Spleen (tissue), 11 donors: ENCODE results near the gene TIAM1. TPM values are rescaled to one million over a fixed set of nuclear protein-coding genes. Genes with fewer than 3 reads are reported as not detected.
A peak's percentile ranks its signal among the peaks of the same experiment; 100 is the strongest.

Experiments
- DNase-seq: peaks from one replicate; pipeline ENCODE4 v3.0.0-alpha.2; 2020
- H3K27ac ChIP-seq, 8 donors: fragments of 200-600 bp; sonication (generic) in 7 of 8; 1 replicate in 4 of 8; 2 replicates in 4 of 8; pipeline versions ENCODE4 v1.5.0 to v1.8.0; 2016 to 2021; ENCODE audit warnings: inconsistent platforms in 4 of 8, mild to moderate bottlenecking in 4 of 8, moderate library complexity in 1 of 8
- H3K27me3 ChIP-seq, 7 donors: fragments of 200-600 bp; sonication (generic) in 6 of 7; replicated peaks in 1 of 7; 1 replicate in 4 of 7; 2 replicates in 3 of 7; pipeline versions ENCODE4 v1.5.0 to v1.8.0; 2016 to 2021; ENCODE audit warnings: inconsistent platforms in 3 of 7, mild to moderate bottlenecking in 1 of 7
- H3K36me3 ChIP-seq, 6 donors: fragments of 200-600 bp; sonication (generic) in 5 of 6; 1 replicate in 4 of 6; 2 replicates in 2 of 6; pipeline versions ENCODE4 v1.5.0 to v1.8.0; 2016 to 2021; ENCODE audit warnings: inconsistent platforms in 2 of 6
- H3K4me1 ChIP-seq, 6 donors: fragments of 200-600 bp; sonication (generic) in 5 of 6; 1 replicate in 3 of 6; 2 replicates in 3 of 6; pipeline versions ENCODE4 v1.5.0 to v1.8.0; 2016 to 2021; ENCODE audit warnings: inconsistent platforms in 3 of 6
- H3K4me3 ChIP-seq, 8 donors: fragments of 200-600 bp; sonication (generic) in 7 of 8; 1 replicate in 4 of 8; 2 replicates in 4 of 8; pipeline versions ENCODE4 v1.5.0 to v1.8.0; 2016 to 2021; ENCODE audit warnings: inconsistent platforms in 4 of 8, mild to moderate bottlenecking in 4 of 8, moderate library complexity in 2 of 8
- H3K9me3 ChIP-seq, 8 donors: fragments of 200-600 bp; sonication (generic) in 7 of 8; 1 replicate in 4 of 8; 2 replicates in 4 of 8; pipeline versions ENCODE4 v1.5.0 to v1.8.0; 2016 to 2021; ENCODE audit warnings: inconsistent platforms in 4 of 8
- POLR2A ChIP-seq, 3 donors: fragments of 450-650 bp; IDR thresholded peaks; one replicate each; pipeline ENCODE4 v1.5.1; 2017; ENCODE audit warnings: antibody characterized with exemption in 3 of 3, mild to moderate bottlenecking in 1 of 3
- POLR2AphosphoS5 ChIP-seq, 3 donors: sonication (generic); formaldehyde crosslinking; IDR thresholded peaks; one replicate each; pipeline ENCODE4 v1.5.1; 2017; ENCODE audit warnings: antibody characterized with exemption in 3 of 3
- WGBS, 5 donors: extraction: QIAGEN DNeasy Blood & Tissue Kit in 3 of 5; methylation state at CpG; one replicate each; pipeline versions ENCODE4 v1.1.5 to v1.1.7; 2013 to 2018; 5-methylcytosine and 5-hydroxymethylcytosine counted together
- intact Hi-C: fragments of 100-400 bp; cut with DNase I; formaldehyde crosslinking; loops from one replicate; pipeline ENCODE4 v1.15.0; 2023; ENCODE audit warnings: low total_unique reads
- polyA plus RNA-seq, 3 donors: library from polyadenylated mRNA; stranded (reverse); fragments of 200-250 nt; gene quantifications; one replicate each; pipeline ENCODE4 v1.2.1, GENCODE V29; 2013
- total RNA-seq, 7 donors: library from RNA; depleted of rRNA in 3 of 7; stranded (reverse); fragments of >200 nt in 3 of 7; fragmentation: NEBNext Ultra II Directional in 4 of 7; extraction: Animal tissue kit (Norgen Biotek cat#: 25700) in 4 of 7; gene quantifications; one replicate each; pipeline versions ENCODE4 v1.1.0 to v1.2.1, GENCODE V29; 2016 to 2021
- TF ChIP-seq, protein P1 (sequence below), 11 experiments: fragments of 200-600 bp in 7 of 11; fragments of 450-650 bp in 4 of 11; sonication (generic) in 4 of 11; IDR thresholded peaks in 8 of 11; conservative IDR thresholded peaks in 3 of 11; 1 replicate in 7 of 11; 2 replicates in 4 of 11; pipeline versions ENCODE4 v1.4.0 to v1.8.0; 2016 to 2021; ENCODE audit warnings: antibody characterized with exemption in 11 of 11, inconsistent platforms in 4 of 11, mild to moderate bottlenecking in 1 of 11
- donor health status: healthy with polysubstance abuse.
- donor health status: DM: no; HTN: no; CAD: no; lungs with moderate emphysema.
- donor health status: DM: no; HTN: no; CAD: no.
- donor health status: Bipolar disorder and iron deficiency.
- donor health status: healthy.
- donor health status: DM: no; HTN: no; CAD: no.
- donor health status: DM: yes; HTN: yes; CAD: no.

Gene TIAM1
- total and polyA plus RNA-seq, 10 donors: 1.9 to 35.0 (median 18.4) TPM

DNA sequence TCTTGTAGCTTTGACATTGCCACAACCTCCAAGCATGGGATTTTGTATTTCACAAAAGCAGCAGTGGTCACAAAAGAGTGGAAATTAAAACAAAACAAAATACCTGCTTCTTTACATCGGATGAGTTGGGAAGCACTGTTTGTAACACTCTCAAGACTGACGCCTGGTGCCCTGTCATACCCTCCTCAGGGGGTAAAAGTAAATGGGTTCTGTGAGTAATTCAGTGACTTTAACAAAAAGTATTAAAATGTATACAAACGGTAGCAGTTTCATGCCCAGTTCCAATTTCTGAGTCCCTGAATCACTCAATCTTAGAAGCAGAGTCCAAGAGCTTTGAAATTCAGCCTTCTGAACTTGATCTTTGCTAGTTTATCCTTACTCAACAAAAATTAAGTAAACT, 152.5 kb downstream of the TIAM1 start:
- TF ChIP-seq POLR2A (IDR thresholded peaks at IDR 0.05): no peak
- TF ChIP-seq, protein P1, sequence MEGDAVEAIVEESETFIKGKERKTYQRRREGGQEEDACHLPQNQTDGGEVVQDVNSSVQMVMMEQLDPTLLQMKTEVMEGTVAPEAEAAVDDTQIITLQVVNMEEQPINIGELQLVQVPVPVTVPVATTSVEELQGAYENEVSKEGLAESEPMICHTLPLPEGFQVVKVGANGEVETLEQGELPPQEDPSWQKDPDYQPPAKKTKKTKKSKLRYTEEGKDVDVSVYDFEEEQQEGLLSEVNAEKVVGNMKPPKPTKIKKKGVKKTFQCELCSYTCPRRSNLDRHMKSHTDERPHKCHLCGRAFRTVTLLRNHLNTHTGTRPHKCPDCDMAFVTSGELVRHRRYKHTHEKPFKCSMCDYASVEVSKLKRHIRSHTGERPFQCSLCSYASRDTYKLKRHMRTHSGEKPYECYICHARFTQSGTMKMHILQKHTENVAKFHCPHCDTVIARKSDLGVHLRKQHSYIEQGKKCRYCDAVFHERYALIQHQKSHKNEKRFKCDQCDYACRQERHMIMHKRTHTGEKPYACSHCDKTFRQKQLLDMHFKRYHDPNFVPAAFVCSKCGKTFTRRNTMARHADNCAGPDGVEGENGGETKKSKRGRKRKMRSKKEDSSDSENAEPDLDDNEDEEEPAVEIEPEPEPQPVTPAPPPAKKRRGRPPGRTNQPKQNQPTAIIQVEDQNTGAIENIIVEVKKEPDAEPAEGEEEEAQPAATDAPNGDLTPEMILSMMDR (IDR thresholded peaks at IDR 0.05 in 8 of 11, conservative IDR thresholded peaks at IDR 0.05 in 3 of 11): no peak
- TF ChIP-seq POLR2AphosphoS5 (IDR thresholded peaks at IDR 0.05): no peak
- Histone ChIP-seq H3K27ac (no peak overlapping the region), H3K9me3 (no peaks in the 10 kb centered on the region), H3K27me3 (no peaks in the 10 kb centered on the region), H3K4me1 (no peaks in the 10 kb centered on the region), H3K4me3 (no peak overlapping the region), H3K36me3 (no peaks in the 10 kb centered on the region)
- no peak for DNase-seq
- 63 to 84% (median 79%) methylated on average over 3 of the region's 3 CpGs for WGBS, 5 donors
- intact Hi-C loops: no loop called here

DNA sequence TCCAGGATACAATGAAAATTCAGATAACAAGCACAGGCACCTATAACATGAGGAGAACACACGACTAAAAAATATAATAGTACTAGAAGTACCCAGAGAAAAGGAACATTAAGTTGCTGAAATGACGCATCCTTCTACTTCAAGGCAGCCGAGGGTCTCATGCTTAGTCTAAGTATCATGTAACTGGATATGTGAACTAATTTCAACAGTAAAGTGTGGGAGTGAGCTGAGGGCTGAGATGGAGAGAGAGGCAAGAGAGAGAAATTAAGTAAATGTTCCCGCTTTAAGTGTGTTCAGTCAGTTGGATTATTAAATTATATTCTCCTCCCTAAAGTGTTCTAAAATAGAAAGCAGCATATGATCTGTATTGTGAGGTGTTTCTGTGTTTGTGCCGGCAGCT, 153.5 kb downstream of the TIAM1 start:
- Histone ChIP-seq H3K4me1 (no peaks in the 10 kb centered on the region), H3K27me3 (no peaks in the 10 kb centered on the region), H3K27ac (peak overlapping the region in 1 of 8 donors; percentile 10), H3K4me3 (no peak overlapping the region), H3K36me3 (no peaks in the 10 kb centered on the region), H3K9me3 (no peaks in the 10 kb centered on the region)
- no peak for DNase-seq
- intact Hi-C loops: no loop called here
- WGBS, 5 donors: 72 to 84% (median 81%) methylated on average over 5 of the region's 5 CpGs
- TF ChIP-seq POLR2AphosphoS5 (IDR thresholded peaks at IDR 0.05) (no peak), POLR2A (IDR thresholded peaks at IDR 0.05) (no peak)
- TF ChIP-seq, protein P1 (IDR thresholded peaks at IDR 0.05 in 8 of 11, conservative IDR thresholded peaks at IDR 0.05 in 3 of 11): no peak

DNA sequence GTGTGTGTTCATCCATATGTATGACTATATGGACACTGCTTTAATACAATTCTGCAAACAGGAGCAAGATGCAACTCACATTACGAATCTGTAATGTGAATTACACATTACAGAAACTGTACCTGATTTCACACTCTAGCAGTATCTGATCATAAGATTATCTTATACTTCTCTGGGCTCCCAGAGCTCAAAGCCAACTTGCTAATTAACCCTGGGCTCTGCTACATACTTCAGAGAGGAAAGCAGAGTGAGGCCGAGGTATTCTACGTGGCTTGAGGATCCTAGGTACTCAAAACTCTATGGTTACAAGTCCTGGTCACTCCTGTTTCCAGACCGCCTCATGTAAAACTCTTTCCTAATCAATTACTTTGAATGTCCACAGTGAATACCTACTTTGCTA, 156.6 kb downstream of the TIAM1 start:
- 81 to 91% (median 84%) methylated on average over 4 of the region's 4 CpGs for WGBS, 5 donors
- no peaks in the 10 kb centered on the region for H3K27me3 ChIP-seq
- H3K9me3 ChIP-seq: no peaks in the 10 kb centered on the region

DNA sequence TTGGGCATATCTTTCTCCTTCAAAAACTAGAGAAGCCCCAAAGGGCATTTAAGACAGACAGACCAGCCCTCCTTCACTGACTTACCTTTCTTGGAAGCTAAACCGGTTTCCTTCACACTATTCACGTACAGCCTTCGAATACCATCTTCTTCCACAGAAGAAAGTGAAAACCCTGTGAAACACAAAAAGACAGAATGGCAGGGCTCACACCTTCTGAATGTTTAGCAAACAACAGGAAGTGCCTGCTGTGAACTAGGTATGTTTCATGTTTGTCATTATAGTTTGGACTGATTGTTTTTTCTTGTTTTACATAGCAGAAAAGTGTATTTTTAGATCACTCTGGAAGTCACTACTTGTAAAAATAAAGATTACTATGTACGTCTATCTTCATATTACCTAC, 157.1 kb downstream of the TIAM1 start:
- no peaks in the 10 kb centered on the region for H3K36me3 ChIP-seq
- no peak for TF ChIP-seq POLR2AphosphoS5 (IDR thresholded peaks at IDR 0.05)
- H3K27me3 ChIP-seq: no peaks in the 10 kb centered on the region
- peaks cover 0 to 3% (median 0%) of the 10 kb centered on the region in 6 donors for H3K4me1 ChIP-seq
- H3K4me3 ChIP-seq: peak overlapping the region in 4 of 8 donors; percentile 15 to 39 (median 18)
- WGBS, 5 donors: 71 to 82% (median 74%) methylated on average over 4 of the region's 4 CpGs
- DNase-seq: no peak
- H3K9me3 ChIP-seq: no peaks in the 10 kb centered on the region
- intact Hi-C loops: no loop called here
- peak overlapping the region in 6 of 8 donors; percentile 10 to 59 (median 37) for H3K27ac ChIP-seq

More for the DNA sequence above, 156.6 kb downstream of the TIAM1 start:
- H3K36me3 ChIP-seq: no peaks in the 10 kb centered on the region
- intact Hi-C loops: no loop called here
- no peak overlapping the region for H3K4me3 ChIP-seq
- TF ChIP-seq, protein P1 (IDR thresholded peaks at IDR 0.05 in 8 of 11, conservative IDR thresholded peaks at IDR 0.05 in 3 of 11): no peak
- no peak for TF ChIP-seq POLR2AphosphoS5 (IDR thresholded peaks at IDR 0.05)
- no peak for TF ChIP-seq POLR2A (IDR thresholded peaks at IDR 0.05)
- peaks cover 0 to 3% (median 0%) of the 10 kb centered on the region in 6 donors for H3K4me1 ChIP-seq
- no peak for DNase-seq
- peak overlapping the region in 5 of 8 donors; percentile 17 to 59 (median 33) for H3K27ac ChIP-seq

DNA sequence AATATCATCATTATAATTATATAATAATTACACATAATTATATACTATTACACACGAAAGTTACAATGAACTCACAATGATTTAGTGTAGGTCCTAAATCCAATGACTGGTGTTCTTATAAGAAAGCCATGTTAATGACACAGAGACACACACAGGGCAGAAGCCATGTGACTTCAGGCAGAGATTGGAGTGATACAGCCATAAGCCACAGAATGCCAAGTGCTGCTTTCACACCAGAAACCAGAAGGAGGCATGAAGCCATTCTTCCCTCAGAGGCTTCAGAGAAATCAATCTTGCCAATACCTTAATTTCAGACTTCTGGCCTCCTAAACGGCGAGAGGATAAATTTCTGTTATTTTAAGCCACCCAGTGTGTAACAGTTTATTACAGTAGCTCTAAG, 158.4 kb downstream of the TIAM1 start:
- H3K4me1 ChIP-seq: peaks cover 0 to 3% (median 0%) of the 10 kb centered on the region in 6 donors
- no peaks in the 10 kb centered on the region for H3K36me3 ChIP-seq
- no peak for DNase-seq
- TF ChIP-seq, protein P1 (IDR thresholded peaks at IDR 0.05 in 8 of 11, conservative IDR thresholded peaks at IDR 0.05 in 3 of 11): no peak
- TF ChIP-seq POLR2A (IDR thresholded peaks at IDR 0.05): no peak
- no peak for TF ChIP-seq POLR2AphosphoS5 (IDR thresholded peaks at IDR 0.05)
- no peaks in the 10 kb centered on the region for H3K27me3 ChIP-seq
- H3K4me3 ChIP-seq: peak overlapping the region in 3 of 8 donors; percentile 17 to 39 (median 20)
- H3K9me3 ChIP-seq: no peaks in the 10 kb centered on the region
- intact Hi-C loops: no loop called here
- WGBS, 5 donors: 86 to 92% (median 88%) methylated on average over 3 of the region's 3 CpGs
- H3K27ac ChIP-seq: peak overlapping the region in 4 of 8 donors; percentile 25 to 59 (median 43)
